GM10266 (cell line): ENCODE results near the gene SKAP1.

ENCODE experiments used
- DNase-seq: peaks from one replicate; pipeline ENCODE4 v3.0.0; 2012; ENCODE audit errors: extremely low spot score
- TF ChIP-seq, protein P1 (sequence below): IDR thresholded peaks from 2 replicates; pipeline ENCODE4 v1.5.1; 2012; ENCODE audit warnings: mild to moderate bottlenecking, low read depth; ENCODE audit not compliant: control insufficient read depth, insufficient read depth; ENCODE audit errors: missing control alignments

Gene SKAP1

DNA sequence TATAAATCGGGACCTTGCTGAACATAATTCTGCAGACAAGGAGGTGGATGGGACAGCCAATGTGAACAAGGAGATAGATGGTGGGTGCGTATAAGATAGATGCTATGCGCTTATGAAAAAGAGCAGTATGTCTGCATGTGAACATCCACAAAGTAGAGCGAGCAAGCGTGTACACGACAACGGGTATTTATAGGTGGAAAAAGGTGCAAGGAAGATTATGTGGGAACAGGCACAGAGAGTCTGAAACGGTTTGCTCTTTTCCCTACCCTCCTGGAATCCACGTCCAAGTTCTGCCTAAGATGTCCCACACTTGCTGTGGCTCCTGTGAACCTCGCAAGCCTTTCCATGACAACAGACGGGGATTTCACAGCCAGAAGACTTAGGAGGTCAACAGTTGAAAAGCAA, 279.4 kb downstream of the SKAP1 start:
- TF ChIP-seq, protein P1, sequence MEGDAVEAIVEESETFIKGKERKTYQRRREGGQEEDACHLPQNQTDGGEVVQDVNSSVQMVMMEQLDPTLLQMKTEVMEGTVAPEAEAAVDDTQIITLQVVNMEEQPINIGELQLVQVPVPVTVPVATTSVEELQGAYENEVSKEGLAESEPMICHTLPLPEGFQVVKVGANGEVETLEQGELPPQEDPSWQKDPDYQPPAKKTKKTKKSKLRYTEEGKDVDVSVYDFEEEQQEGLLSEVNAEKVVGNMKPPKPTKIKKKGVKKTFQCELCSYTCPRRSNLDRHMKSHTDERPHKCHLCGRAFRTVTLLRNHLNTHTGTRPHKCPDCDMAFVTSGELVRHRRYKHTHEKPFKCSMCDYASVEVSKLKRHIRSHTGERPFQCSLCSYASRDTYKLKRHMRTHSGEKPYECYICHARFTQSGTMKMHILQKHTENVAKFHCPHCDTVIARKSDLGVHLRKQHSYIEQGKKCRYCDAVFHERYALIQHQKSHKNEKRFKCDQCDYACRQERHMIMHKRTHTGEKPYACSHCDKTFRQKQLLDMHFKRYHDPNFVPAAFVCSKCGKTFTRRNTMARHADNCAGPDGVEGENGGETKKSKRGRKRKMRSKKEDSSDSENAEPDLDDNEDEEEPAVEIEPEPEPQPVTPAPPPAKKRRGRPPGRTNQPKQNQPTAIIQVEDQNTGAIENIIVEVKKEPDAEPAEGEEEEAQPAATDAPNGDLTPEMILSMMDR, result no peak
- no peak for DNase-seq

DNA sequence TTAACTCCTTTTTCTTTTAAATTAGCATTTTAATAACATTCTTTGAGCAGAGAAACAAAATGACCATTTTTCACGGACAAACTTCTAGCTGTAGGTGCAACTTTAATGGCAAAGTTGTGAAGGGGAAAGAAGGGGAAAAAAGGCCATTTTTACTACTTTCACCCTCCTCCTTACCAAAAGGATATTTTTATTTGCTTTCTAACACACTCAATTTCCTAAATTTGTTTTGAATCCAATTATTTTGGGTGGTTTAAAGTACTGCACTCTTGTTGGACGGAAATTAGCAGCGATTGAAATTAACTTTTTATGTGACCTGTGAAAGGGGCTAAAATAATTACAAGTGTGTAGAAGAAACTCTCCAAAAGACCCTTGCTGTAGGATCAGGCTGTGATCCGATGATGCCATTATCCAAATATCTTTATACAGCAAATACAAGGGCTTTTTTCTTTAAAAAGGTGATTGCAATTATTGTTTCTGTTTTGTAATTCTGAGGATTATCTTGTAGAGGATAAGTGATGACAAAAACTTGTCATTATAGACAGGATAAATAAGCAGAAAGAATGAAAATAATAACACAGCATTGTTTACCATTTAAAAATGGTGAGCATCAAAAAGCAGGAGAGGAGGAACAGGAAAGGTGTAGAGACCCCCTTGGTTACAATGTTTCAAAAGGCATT, 280.1 kb downstream of the SKAP1 start:
- DNase-seq, result no peak
- TF ChIP-seq, protein P1, result no peak

GRCh38 chr17:48148854-48149786, 280.9 kb downstream of the SKAP1 start:
- DNase-seq, result no peak
- TF ChIP-seq, protein P1, result no peak

- DNase-seq, result no peak
- TF ChIP-seq, protein P1, result no peak
Observed at GRCh38 chr17:48148029-48148770, 281.8 kb downstream of the SKAP1 start.

- DNase-seq, result peak; percentile 29
- TF ChIP-seq, protein P1, result no peak
Observed at GRCh38 chr17:48144976-48145798, 284.8 kb downstream of the SKAP1 start.

GRCh38 chr17:48144231-48144630, 285.8 kb downstream of the SKAP1 start:
- TF ChIP-seq, protein P1, result no peak
- DNase-seq, result no peak
